ENCODE measurements around the gene MYH4. TPM values are rescaled to one million over a fixed set of nuclear protein-coding genes. Genes with fewer than 3 reads are reported as not detected.

Gene MYH4
- total RNA-seq, 1 experiment from 2014 or later: not detected

GRCh38 chr17:10458701-10459100 lies 10.7 kb downstream of the MYH4 start:
- intact Hi-C loops (cut with micrococcal nuclease): loop anchor here (5.0 kb wide), 1 partner anchor 51 kb away; no protein-coding TSS in a partner anchor
- Histone ChIP-seq H3K9me3 (ENCODE audit: control insufficient read depth in 1 of 2, insufficient read depth in 1 of 2, low read depth in 1 of 2, low read length in 2 of 2) (no peaks in the 10 kb centered on the region), H3K36me3 (ENCODE audit: control insufficient read depth in 1 of 2, insufficient read depth in 2 of 2, low read length in 2 of 2) (no peaks in the 10 kb centered on the region), H3K4me1 (ENCODE audit: control insufficient read depth in 1 of 2, insufficient read depth in 2 of 2, low read length in 2 of 2) (no peaks in the 10 kb centered on the region), H2AFZ (ENCODE audit: low read depth, low read length, poor library complexity, severe bottlenecking) (no peak overlapping the region), H4K20me1 (ENCODE audit: insufficient read depth) (no peaks in the 10 kb centered on the region), H3K4me3 (replicated peaks in 1 of 2; ENCODE audit: low read depth in 1 of 2, low read length in 2 of 2) (no peak overlapping the region), H3K9me2 (ENCODE audit: insufficient read depth) (no peaks in the 10 kb centered on the region), H3K9ac (ENCODE audit: low read length) (no peak overlapping the region), H3K79me2 (ENCODE audit: insufficient read depth, low read length) (no peaks in the 10 kb centered on the region), H3K27ac (ENCODE audit: low read depth, low read length) (no peak overlapping the region), H3K27me3 (ENCODE audit: insufficient read depth, low read length) (peaks cover 44% of the 10 kb centered on the region), H3K4me2 (ENCODE audit: low read length) (no peak overlapping the region)
- RAD21 ChIA-PET (ENCODE audit: low non-redundant PET in 1 of 2, low total read pairs in 2 of 2, uncharacterized antibody in 2 of 2, unreplicated experiment in 2 of 2): no interaction called here
- CTCF ChIA-PET: no interaction called here
- BruUV-seq (replicated peaks): no TSS peak
- no peak for TF ChIP-seq ZNF274 (IDR thresholded peaks at IDR 0.05; ENCODE audit: low read depth, low read length)
- no peak for TF ChIP-seq RAD21 (IDR thresholded peaks at IDR 0.05; ENCODE audit: low read depth)
- TF ChIP-seq CEBPB (IDR thresholded peaks at IDR 0.05; ENCODE audit: low read depth): no peak
- TF ChIP-seq SP1 (IDR thresholded peaks at IDR 0.05; ENCODE audit: low read depth): no peak
- no peak for TF ChIP-seq MAX (IDR thresholded peaks at IDR 0.05)
- TF ChIP-seq POLR2A (IDR thresholded peaks at IDR 0.05; ENCODE audit: borderline replicate concordance, extremely low read depth, insufficient read depth, insufficient read length): no peak
- TF ChIP-seq ELF1 (IDR thresholded peaks at IDR 0.05; ENCODE audit: borderline replicate concordance, low read depth): no peak
- no peak for TF ChIP-seq YY1 (IDR thresholded peaks at IDR 0.05; ENCODE audit: extremely low read depth, insufficient replicate concordance, low read depth, low read length)
- no peak for TF ChIP-seq ATF3 (IDR thresholded peaks at IDR 0.05)
- no peak for TF ChIP-seq JUND (IDR thresholded peaks at IDR 0.05)
- no peak for TF ChIP-seq EZH2 (IDR thresholded peaks at IDR 0.05)
- no peak for TF ChIP-seq REST (IDR thresholded peaks at IDR 0.05; ENCODE audit: low read depth)
- TF ChIP-seq POLR2AphosphoS5 (IDR thresholded peaks at IDR 0.05; ENCODE audit: low read depth, low read length): no peak
- no peak for TF ChIP-seq TCF7L2 (IDR thresholded peaks at IDR 0.05; ENCODE audit: borderline replicate concordance, extremely low read depth, insufficient read depth, insufficient read length)
- TF ChIP-seq ZFX (IDR thresholded peaks at IDR 0.05): no peak
- no peak for TF ChIP-seq ZBTB33 (IDR thresholded peaks at IDR 0.05; ENCODE audit: extremely low read depth, insufficient replicate concordance, low read length)
- TF ChIP-seq EZH2phosphoT487 (IDR thresholded peaks at IDR 0.05; ENCODE audit: borderline replicate concordance): no peak
- no peak for TF ChIP-seq FOSL1 (IDR thresholded peaks at IDR 0.05; ENCODE audit: low read depth)
- no peak for TF ChIP-seq SIN3A (IDR thresholded peaks at IDR 0.05; ENCODE audit: low read depth)
- TF ChIP-seq EGR1 (IDR thresholded peaks at IDR 0.05; ENCODE audit: low read depth): no peak
- ATAC-seq (no peak), DNase-seq (ENCODE audit: low read depth, low spot score) (no peak)
- POLR2A ChIA-PET: no interaction called here
